Neural crest cell (in vitro differentiated cells): ENCODE measurements around the gene CARMIL1. TPM values are rescaled to one million over a fixed set of nuclear protein-coding genes. Genes with fewer than 3 reads are reported as not detected.

Experiments used
- DNase-seq: peaks from one replicate; pipeline ENCODE4 v3.0.0; 2021; ENCODE audit warnings: low read depth, mixed read lengths, low spot score
- H3K27ac Mint-ChIP-seq: one replicate; pipeline ENCODE4 v1.8.0; 2021; ENCODE audit warnings: mild to moderate bottlenecking, mixed read lengths; ENCODE audit not compliant: unreplicated experiment
- H3K27me3 Mint-ChIP-seq: 2 replicates; pipeline ENCODE4 v1.8.0; 2021; ENCODE audit warnings: low read depth, mild to moderate bottlenecking, mixed read lengths
- H3K36me3 Mint-ChIP-seq: 2 replicates; pipeline ENCODE4 v1.8.0; 2021; ENCODE audit warnings: low read depth, mild to moderate bottlenecking, mixed read lengths
- H3K4me1 Mint-ChIP-seq: 2 replicates; pipeline ENCODE4 v1.8.0; 2021; ENCODE audit warnings: mixed read lengths
- H3K4me3 Mint-ChIP-seq: one replicate; pipeline ENCODE4 v1.8.0; 2021; ENCODE audit warnings: mild to moderate bottlenecking, mixed read lengths
- H3K9me3 Mint-ChIP-seq: 2 replicates; pipeline ENCODE4 v1.8.0; 2021; ENCODE audit warnings: mixed read lengths
- CTCF ChIP-seq: fragments of 200-600 bp; sonication (generic); conservative IDR thresholded peaks from 2 replicates; pipeline ENCODE4 v1.5.0; 2021; ENCODE audit warnings: antibody characterized with exemption, mild to moderate bottlenecking
- total RNA-seq: library from RNA; stranded (reverse); gene quantifications from 2 replicates; pipeline ENCODE4 v1.2.1, GENCODE V29; 2021

Gene CARMIL1
- total RNA-seq, 1 donor from 2014 or later, result 4.5 TPM

- Mint-ChIP-seq H3K9me3 (peaks cover 2% of the 10 kb centered on the region), H3K36me3 (no peaks in the 10 kb centered on the region), H3K4me3 (no peak overlapping the region), H3K27me3 (no peaks in the 10 kb centered on the region), H3K27ac (peak overlapping the region; percentile 81), H3K4me1 (peaks cover 19% of the 10 kb centered on the region)
- no peak for DNase-seq
- TF ChIP-seq CTCF, result no peak
Measured at GRCh38 chr6:25397406-25397805, 118.2 kb downstream of the CARMIL1 start.

- H3K4me3 Mint-ChIP-seq, result no peak overlapping the region
- no peak for TF ChIP-seq CTCF
- no peaks in the 10 kb centered on the region for H3K36me3 Mint-ChIP-seq
- no peak overlapping the region for H3K27ac Mint-ChIP-seq
- H3K9me3 Mint-ChIP-seq, result peaks cover 2% of the 10 kb centered on the region
- H3K27me3 Mint-ChIP-seq, result no peaks in the 10 kb centered on the region
- DNase-seq, result no peak
- peaks cover 12% of the 10 kb centered on the region for H3K4me1 Mint-ChIP-seq
Measured at GRCh38 chr6:25399885-25400284, 120.7 kb downstream of the CARMIL1 start.

- Mint-ChIP-seq H3K27me3 (no peaks in the 10 kb centered on the region), H3K4me1 (peaks cover 11% of the 10 kb centered on the region), H3K4me3 (no peak overlapping the region), H3K27ac (no peak overlapping the region), H3K9me3 (peaks cover under 1% of the 10 kb centered on the region), H3K36me3 (no peaks in the 10 kb centered on the region)
- no peak for DNase-seq
- no peak for TF ChIP-seq CTCF
Measured at GRCh38 chr6:25401711-25402110, 122.5 kb downstream of the CARMIL1 start.

GRCh38 chr6:25402125-25402524 is 123.0 kb downstream of the CARMIL1 start:
- H3K36me3 Mint-ChIP-seq, result no peaks in the 10 kb centered on the region
- H3K4me3 Mint-ChIP-seq, result no peak overlapping the region
- no peak for DNase-seq
- peaks cover 7% of the 10 kb centered on the region for H3K4me1 Mint-ChIP-seq
- no peaks in the 10 kb centered on the region for H3K27me3 Mint-ChIP-seq
- H3K27ac Mint-ChIP-seq, result no peak overlapping the region
- no peak for TF ChIP-seq CTCF
- no peaks in the 10 kb centered on the region for H3K9me3 Mint-ChIP-seq

GRCh38 chr6:25403150-25403549 is 124.0 kb downstream of the CARMIL1 start:
- Mint-ChIP-seq H3K36me3 (no peaks in the 10 kb centered on the region), H3K27ac (no peak overlapping the region), H3K27me3 (no peaks in the 10 kb centered on the region), H3K9me3 (no peaks in the 10 kb centered on the region), H3K4me3 (no peak overlapping the region), H3K4me1 (no peaks in the 10 kb centered on the region)
- TF ChIP-seq CTCF, result no peak
- DNase-seq, result no peak

GRCh38 chr6:25404091-25404490 is 124.9 kb downstream of the CARMIL1 start:
- no peaks in the 10 kb centered on the region for H3K9me3 Mint-ChIP-seq
- H3K36me3 Mint-ChIP-seq, result no peaks in the 10 kb centered on the region
- no peak for TF ChIP-seq CTCF
- no peaks in the 10 kb centered on the region for H3K4me1 Mint-ChIP-seq
- no peak for DNase-seq
- H3K4me3 Mint-ChIP-seq, result no peak overlapping the region
- no peaks in the 10 kb centered on the region for H3K27me3 Mint-ChIP-seq
- peak overlapping the region; percentile 52 for H3K27ac Mint-ChIP-seq
